NCI-H1694 treated with DMSO at 0.1 percent for 48 hours (cell line): ENCODE data around the gene CAB39.

ENCODE experiments used
- DNase-seq: peaks from one replicate; lab custom pipeline; 2025; lab: John Stamatoyannopoulos, UW

The CAB39 gene

DNA sequence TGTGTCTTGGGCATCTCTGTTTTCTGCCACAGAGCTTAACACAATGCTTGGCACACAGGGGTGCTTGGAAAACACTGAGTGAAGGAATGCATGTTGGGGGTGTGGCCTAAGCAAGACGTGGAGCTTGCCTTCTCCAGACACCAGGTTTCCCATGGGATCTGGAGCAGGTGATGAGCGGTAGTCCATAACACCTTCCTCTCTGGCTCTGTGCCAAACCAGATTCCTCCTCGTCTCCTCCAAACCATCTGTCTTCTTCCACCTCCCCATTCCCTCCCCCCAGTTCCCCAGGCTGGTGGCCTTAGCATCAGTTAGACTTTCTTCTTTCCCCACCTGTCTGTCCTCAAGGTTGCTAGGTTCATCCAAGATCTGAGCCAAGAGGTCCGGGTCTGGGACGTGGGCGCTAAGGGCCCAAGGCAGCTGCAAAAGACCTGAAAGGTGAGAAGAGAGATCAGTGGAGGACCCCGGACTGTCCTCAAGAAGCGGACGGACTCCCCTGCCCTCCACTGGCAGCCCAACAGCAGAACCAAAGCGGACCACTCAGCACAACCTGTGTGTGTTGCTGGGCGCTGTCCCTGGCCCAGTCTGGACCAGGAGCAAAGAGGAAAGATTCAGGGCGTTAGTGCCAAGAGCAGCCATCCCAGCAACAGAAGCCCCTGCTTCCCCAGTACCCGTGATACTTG, 150.9 kb downstream of the CAB39 start:
- no peak for DNase-seq

DNA sequence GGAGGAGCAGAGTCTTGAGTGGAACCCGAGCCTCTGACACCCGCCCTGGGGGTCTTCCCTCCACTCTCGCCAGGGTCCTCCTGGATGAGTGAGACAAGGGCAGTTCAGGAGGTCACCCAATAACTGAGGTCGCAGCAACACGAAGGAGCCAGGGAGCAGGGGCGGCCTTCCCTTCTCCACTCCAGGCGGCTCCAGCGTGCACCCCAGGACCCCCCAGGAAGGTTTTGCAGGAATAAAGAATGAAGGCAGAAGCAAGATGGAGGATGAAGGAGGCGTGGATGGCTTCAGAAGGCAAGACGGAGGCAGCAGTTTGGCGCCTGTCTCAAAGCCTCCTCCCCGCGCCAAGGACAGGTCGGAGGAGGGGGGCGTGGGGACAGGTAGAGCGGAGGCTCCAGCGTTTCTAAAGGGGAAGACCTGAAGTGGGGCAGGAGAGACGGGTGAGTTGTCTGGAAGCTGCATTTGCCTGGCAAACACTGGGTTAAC, 151.5 kb downstream of the CAB39 start:
- no peak for DNase-seq

GRCh38 chr2:230864605-230865306, 152.1 kb downstream of the CAB39 start, which contains the start of gene ITM2C:
Gene ITM2C (plus strand): TSS chr2:230864942. CDS start chr2:230865026, 84 bp downstream.
- peak; percentile 36 for DNase-seq

GRCh38 chr2:230865307-230865765, 152.7 kb downstream of the CAB39 start:
- no peak for DNase-seq

- no peak for DNase-seq
These were observed 153.4 kb downstream of the CAB39 start for GRCh38 chr2:230865766-230866755.

GRCh38 chr2:230866756-230867523, 154.3 kb downstream of the CAB39 start:
- no peak for DNase-seq

- no peak for DNase-seq
These were observed 155.7 kb downstream of the CAB39 start for GRCh38 chr2:230868161-230868946.

- no peak for DNase-seq
These were observed 156.6 kb downstream of the CAB39 start for GRCh38 chr2:230868947-230869913.

DNA sequence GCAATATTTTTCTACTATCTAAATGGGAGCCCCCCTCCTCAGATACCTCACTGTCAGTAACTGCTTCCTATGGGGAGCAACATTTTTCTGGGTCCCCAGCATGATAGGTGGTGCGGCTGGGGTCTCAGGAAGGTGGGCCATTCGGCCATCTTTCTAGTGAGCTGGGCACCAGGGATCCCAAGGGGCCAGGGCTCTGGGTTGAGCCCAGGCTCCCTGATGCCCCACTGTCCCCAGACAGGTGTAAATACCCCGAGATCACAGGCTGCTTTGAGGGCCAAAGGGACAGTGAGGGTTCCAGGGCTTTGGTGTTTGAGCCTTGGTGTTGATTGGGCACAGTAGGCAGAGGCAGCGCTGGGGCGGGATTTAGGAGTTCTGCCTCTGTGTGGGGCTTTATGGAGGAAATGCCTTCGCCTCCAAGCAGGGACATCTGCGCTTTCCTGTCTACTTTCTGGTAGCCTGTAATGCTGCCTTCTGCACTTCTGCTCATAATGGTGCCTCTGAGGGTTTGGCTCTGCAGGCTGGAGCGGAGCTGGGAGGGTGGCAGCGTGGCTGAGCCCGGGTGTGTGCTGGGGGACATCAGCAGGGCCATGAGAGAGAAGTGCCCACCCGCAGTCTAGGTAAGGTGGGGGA, 157.4 kb downstream of the CAB39 start:
- no peak for DNase-seq
